Endothelial cell of umbilical vein (primary cell): ENCODE data around the gene LSM3. TPM values are rescaled to one million over a fixed set of nuclear protein-coding genes. Genes with fewer than 3 reads are reported as not detected.

ENCODE experiments used
- BruUV-seq: library from RNA; stranded (reverse); fragments of 400-500 nt; replicated peaks from 2 replicates; lab custom pipeline; 2021; lab: Mats Ljungman, UMichigan
- CTCF ChIA-PET: fragments of 300-600, 350-600 bp; sonication (Branson Sonifier 250); formaldehyde crosslinking; loops from one replicate; lab custom pipeline; 2021; ENCODE audit warnings: antibody characterized with exemption, inconsistent platforms; lab: Charles Lee
- POLR2A ChIA-PET: fragments of 300-600, 350-600 bp; sonication (Branson Sonifier 250); formaldehyde crosslinking; loops from one replicate; lab custom pipeline; 2021; ENCODE audit warnings: antibody characterized with exemption, inconsistent platforms; lab: Charles Lee
- DNase-seq: peaks from one replicate; pipeline ENCODE4 v3.0.0-alpha.2; 2011; ENCODE audit warnings: low read depth, low spot score
- FAIRE-seq: peaks from 2 replicates; lab custom pipeline; 2011; peaks lifted over from hg19 to GRCh38; lab: Jason Lieb, UNC
- H2AFZ ChIP-seq: 2 replicates; pipeline ENCODE4 v1.6.0; 2012; ENCODE audit warnings: low read depth, low read length, control low read depth, inconsistent platforms
- H3K27ac ChIP-seq: 2 replicates; pipeline ENCODE4 v1.5.1; 2011; ENCODE audit warnings: low read depth, mild to moderate bottlenecking, control low read depth, low read length, moderate library complexity; ENCODE audit not compliant: insufficient read depth
- H3K27me3 ChIP-seq, 2 experiments: 2 replicates each; pipeline versions ENCODE4 v1.6.0 to v1.6.1; 2011; ENCODE audit warnings: low read length in 2 of 2, mixed read lengths in 1 of 2; ENCODE audit not compliant: control insufficient read depth in 2 of 2, insufficient read depth in 2 of 2
- H3K36me3 ChIP-seq, 2 experiments: 2 replicates in 1 of 2; 3 replicates in 1 of 2; pipeline ENCODE4 v1.5.1; 2011; ENCODE audit warnings: low read length in 2 of 2, mild to moderate bottlenecking in 1 of 2, moderate library complexity in 1 of 2; ENCODE audit not compliant: control insufficient read depth in 2 of 2, insufficient read depth in 2 of 2; ENCODE audit errors: extremely low read depth in 1 of 2
- H3K4me1 ChIP-seq: 3 replicates; pipeline ENCODE4 v1.5.1; 2011; ENCODE audit warnings: mild to moderate bottlenecking, low read length; ENCODE audit not compliant: control insufficient read depth, insufficient read depth; ENCODE audit errors: extremely low read depth
- H3K4me2 ChIP-seq: 2 replicates; pipeline ENCODE4 v1.6.1; 2011; ENCODE audit warnings: low read length, control low read depth, mixed read lengths; ENCODE audit not compliant: insufficient read depth
- H3K4me3 ChIP-seq, 3 experiments: fragments of 200-600 bp in 1 of 3; sonication (generic), shearing (Covaris generic) in 1 of 3; replicated peaks in 1 of 3; 2 replicates each; pipeline ENCODE4 v1.5.1; 2011 to 2016; ENCODE audit warnings: control low read depth in 3 of 3, low read length in 3 of 3, mild to moderate bottlenecking in 2 of 3, inconsistent platforms in 1 of 3, low read depth in 1 of 3, moderate library complexity in 1 of 3; ENCODE audit not compliant: insufficient read depth in 1 of 3
- H3K79me2 ChIP-seq: 2 replicates; pipeline ENCODE4 v1.6.0; 2012; ENCODE audit warnings: low read length, inconsistent platforms; ENCODE audit not compliant: control insufficient read depth, insufficient read depth
- H3K9ac ChIP-seq: replicated peaks from 2 replicates; pipeline ENCODE3; 2011; ENCODE audit warnings: low read length, control low read depth; ENCODE audit not compliant: insufficient read depth; ENCODE audit errors: extremely low read depth
- H3K9me1 ChIP-seq: replicated peaks from 3 replicates; pipeline ENCODE4 v1.6.0; 2011; ENCODE audit warnings: mild to moderate bottlenecking, low read length; ENCODE audit not compliant: control insufficient read depth, insufficient read depth; ENCODE audit errors: extremely low read depth
- H3K9me3 ChIP-seq: replicated peaks from 2 replicates; pipeline ENCODE4 v1.5.1; 2012; ENCODE audit warnings: low read length, inconsistent platforms; ENCODE audit not compliant: control insufficient read depth, insufficient read depth
- H4K20me1 ChIP-seq: replicated peaks from 2 replicates; pipeline ENCODE3; 2011; ENCODE audit warnings: mild to moderate bottlenecking, low read length; ENCODE audit not compliant: control insufficient read depth, insufficient read depth; ENCODE audit errors: extremely low read depth
- CTCF ChIP-seq, 2 donors: IDR thresholded peaks; 1 replicate in 1 of 2; 2 replicates in 1 of 2; pipeline ENCODE4 v1.5.1; 2011; ENCODE audit warnings: low read length in 2 of 2, mild to moderate bottlenecking in 2 of 2, moderate library complexity in 2 of 2, control low read depth in 1 of 2, inconsistent platforms in 1 of 2, low read depth in 1 of 2; ENCODE audit not compliant: insufficient read depth in 1 of 2; ENCODE audit errors: extremely low read depth in 1 of 2
- EZH2 ChIP-seq: IDR thresholded peaks from 2 replicates; pipeline ENCODE4 v1.6.1; 2012; ENCODE audit warnings: borderline replicate concordance, low read depth, mild to moderate bottlenecking, moderate library complexity, low read length, inconsistent platforms; ENCODE audit not compliant: severe bottlenecking
- FOS ChIP-seq: IDR thresholded peaks from 2 replicates; pipeline ENCODE4 v1.6.1; 2011; ENCODE audit warnings: mild to moderate bottlenecking, low read length, moderate library complexity, borderline replicate concordance; ENCODE audit not compliant: insufficient read depth
- GATA2 ChIP-seq: IDR thresholded peaks from 2 replicates; pipeline ENCODE4 v1.7.0; 2011; ENCODE audit warnings: low read depth, mild to moderate bottlenecking, moderate library complexity, mixed read lengths, low read length; ENCODE audit not compliant: insufficient read length, insufficient read depth
- MAX ChIP-seq: IDR thresholded peaks from 2 replicates; pipeline ENCODE4 v1.6.1; 2011; ENCODE audit not compliant: insufficient read depth, insufficient read length
- MYC ChIP-seq: IDR thresholded peaks from one replicate; pipeline ENCODE4 v1.6.1; 2011; ENCODE audit warnings: mild to moderate bottlenecking, low read depth, low read length
- POLR2A ChIP-seq: IDR thresholded peaks from 2 replicates; pipeline ENCODE4 v1.6.1; 2012; ENCODE audit warnings: low read depth, mild to moderate bottlenecking, control low read depth, low read length
- POLR2AphosphoS5 ChIP-seq: IDR thresholded peaks from 2 replicates; pipeline ENCODE4 v1.6.1; 2012; ENCODE audit warnings: low read depth, mild to moderate bottlenecking, control low read depth, low read length, moderate library complexity; ENCODE audit not compliant: insufficient read depth
- dilution Hi-C: fragments of 300-500 bp; cut with MboI; formaldehyde crosslinking; loops from one replicate; pipeline ENCODE4 v1.15.0; 2019; ENCODE audit warnings: low sequenced_read_pairs; ENCODE audit not compliant: extremely low pct_ligation_motif_present
- intact Hi-C: fragments of 100-400 bp; cut with micrococcal nuclease; formaldehyde crosslinking; loops from one replicate; pipeline ENCODE4 v1.10.0; 2022
- polyA plus RNA-seq, 4 experiments: library from polyadenylated mRNA; depleted of rRNA in 3 of 4; stranded (reverse) in 3 of 4; unstranded in 1 of 4; fragments of >200 nt; gene quantifications; 2 replicates each; pipeline versions ENCODE4 v1.2.1 to v1.2.3, GENCODE V29; 2011 to 2012; ENCODE audit warnings: missing spikeins in 1 of 4
- total RNA-seq: library from RNA; stranded (reverse); gene quantifications from 2 replicates; pipeline ENCODE4 v1.2.3, GENCODE V29; 2021

The LSM3 gene
- total and polyA plus RNA-seq, 2 donors (not counting 3 experiments of a cell fraction or from before 2014, with no cell fraction given) = 4.4 to 13.0 TPM

- Histone ChIP-seq H3K4me2 (no peak overlapping the region), H3K4me3 (no peak overlapping the region), H2AFZ (no peak overlapping the region), H3K27me3 (no peaks in the 10 kb centered on the region), H3K79me2 (no peaks in the 10 kb centered on the region), H3K36me3 (peaks cover 19 to 31% of the 10 kb centered on the region in 2 experiments), H3K9me1 (no peaks in the 10 kb centered on the region), H3K27ac (no peak overlapping the region), H3K9ac (no peak overlapping the region), H3K9me3 (no peaks in the 10 kb centered on the region), H4K20me1 (no peaks in the 10 kb centered on the region), H3K4me1 (peaks cover 2% of the 10 kb centered on the region)
- FAIRE-seq (no peak), DNase-seq (no peak)
- dilution Hi-C loops = no loop called here
- ChIA-PET POLR2A (no interaction called here), CTCF (interaction anchor here (1.1 kb wide), 1 partner anchor 13 kb away, joined by 4 read pairs; no protein-coding TSS in a partner anchor)
- intact Hi-C loops = no loop called here
- TF ChIP-seq MAX (no peak), MYC (no peak), POLR2A (no peak), EZH2 (no peak), CTCF (IDR thresholded peaks at IDR 0.05; ENCODE audit: extremely low read depth in 1 of 2, insufficient read depth in 1 of 2, low read depth in 1 of 2, low read length in 2 of 2) (no peak), GATA2 (no peak), POLR2AphosphoS5 (no peak), FOS (no peak)
- BruUV-seq = no TSS peak
These were observed 23.6 kb upstream of the LSM3 start for GRCh38 chr3:14154895-14155440.
